OCI-LY1 (cell line): ENCODE measurements around the gene HOXD8.

ENCODE experiments used
- CTCF ChIP-seq: fragments of 200-600 bp; sonication (generic), shearing (Covaris generic); IDR thresholded peaks from 2 replicates; pipeline ENCODE4 v1.5.1; 2017; ENCODE audit warnings: mild to moderate bottlenecking, antibody characterized with exemption, low read length, moderate library complexity, mixed read lengths
- EZH2 ChIP-seq: fragments of 200-600 bp; sonication (generic), shearing (Covaris generic); IDR thresholded peaks from 2 replicates; pipeline ENCODE4 v1.8.0; 2017; ENCODE audit warnings: borderline replicate concordance, mixed run types, mild to moderate bottlenecking, antibody characterized with exemption, low read length, moderate library complexity, mixed read lengths

GRCh38 chr2:176098366-176099158, 30.9 kb upstream of the HOXD8 start:
- TF ChIP-seq CTCF (no peak), EZH2 (no peak)
